WTC11 (cell line): ENCODE measurements around the gene ALOX12. TPM values are rescaled to one million over a fixed set of nuclear protein-coding genes. Genes with fewer than 3 reads are reported as not detected.
A peak's percentile ranks its signal among the peaks of the same experiment; 100 is the strongest.

ENCODE experiments used
- CREB1 ChIP-seq: sonication (generic); formaldehyde crosslinking; IDR thresholded peaks from 2 replicates; pipeline ENCODE4 v1.8.0; 2023; ENCODE audit warnings: mild to moderate bottlenecking, missing genetic modification reagents
- CREM ChIP-seq: sonication (generic); formaldehyde crosslinking; IDR thresholded peaks from 2 replicates; pipeline ENCODE4 v1.8.1; 2022; ENCODE audit warnings: mild to moderate bottlenecking, missing genetic modification reagents, moderate library complexity
- ELF4 ChIP-seq: sonication (generic); formaldehyde crosslinking; IDR thresholded peaks from 2 replicates; pipeline ENCODE4 v1.8.1; 2022; ENCODE audit warnings: low read depth, mild to moderate bottlenecking, moderate library complexity, missing genetic modification reagents
- ESRRA ChIP-seq: sonication (generic); formaldehyde crosslinking; IDR thresholded peaks from 2 replicates; pipeline ENCODE4 v1.8.1; 2022; ENCODE audit warnings: mild to moderate bottlenecking, missing genetic modification reagents, borderline replicate concordance
- ETV6 ChIP-seq: sonication (generic); formaldehyde crosslinking; IDR thresholded peaks from 2 replicates; pipeline ENCODE4 v1.8.1; 2022; ENCODE audit warnings: mild to moderate bottlenecking, missing genetic modification reagents
- FOXK1 ChIP-seq: sonication (generic); formaldehyde crosslinking; IDR thresholded peaks from 2 replicates; pipeline ENCODE4 v1.8.0; 2022; ENCODE audit warnings: mild to moderate bottlenecking, moderate library complexity, missing genetic modification reagents
- GRHL2 ChIP-seq: fragments of 250-450 bp; sonication (Bioruptor Pico); IDR thresholded peaks from 2 replicates; pipeline ENCODE4 v1.8.0; 2022; ENCODE audit warnings: mild to moderate bottlenecking, moderate library complexity; ENCODE audit not compliant: insufficient replicate concordance, severe bottlenecking
- MXD4 ChIP-seq: fragments of 250-450 bp; sonication (Bioruptor Pico); IDR thresholded peaks from 2 replicates; pipeline ENCODE4 v1.8.0; 2021; ENCODE audit warnings: mild to moderate bottlenecking, moderate library complexity, borderline replicate concordance
- NFE2L1 ChIP-seq: sonication (generic); formaldehyde crosslinking; IDR thresholded peaks from 2 replicates; pipeline ENCODE4 v1.8.1; 2023; ENCODE audit warnings: missing genetic modification reagents
- NR2C2 ChIP-seq: sonication (generic); formaldehyde crosslinking; IDR thresholded peaks from 2 replicates; pipeline ENCODE4 v1.8.0; 2022; ENCODE audit warnings: mild to moderate bottlenecking, missing genetic modification reagents
- RELA ChIP-seq: sonication (generic); formaldehyde crosslinking; IDR thresholded peaks from 2 replicates; pipeline ENCODE4 v1.8.1; 2022; ENCODE audit warnings: missing genetic modification reagents, mild to moderate bottlenecking, borderline replicate concordance
- SP1 ChIP-seq: sonication (generic); formaldehyde crosslinking; conservative IDR thresholded peaks from 2 replicates; pipeline ENCODE4 v1.8.1; 2022; ENCODE audit warnings: missing genetic modification reagents
- TCF7 ChIP-seq: sonication (generic); formaldehyde crosslinking; IDR thresholded peaks from 2 replicates; pipeline ENCODE4 v1.8.0; 2022; ENCODE audit warnings: mild to moderate bottlenecking, low read depth, missing genetic modification reagents, moderate library complexity
- ZNF121 ChIP-seq: sonication (generic); formaldehyde crosslinking; IDR thresholded peaks from 2 replicates; pipeline ENCODE4 v1.8.0; 2023; ENCODE audit warnings: missing genetic modification reagents
- ZNF263 ChIP-seq: sonication (generic); formaldehyde crosslinking; IDR thresholded peaks from 2 replicates; pipeline ENCODE4 v1.8.1; 2022; ENCODE audit warnings: low read depth, mild to moderate bottlenecking, moderate library complexity, missing genetic modification reagents
- ZNF416 ChIP-seq: fragments of 250-450 bp; sonication (Bioruptor Pico); IDR thresholded peaks from 2 replicates; pipeline ENCODE4 v1.9.0; 2021; ENCODE audit warnings: mild to moderate bottlenecking, inconsistent platforms
- total RNA-seq: library from RNA; stranded (reverse); gene quantifications from 3 replicates; pipeline ENCODE4 v1.2.3, GENCODE V29; 2021
- TF ChIP-seq, protein P1 (sequence below): fragments of 250-450 bp; sonication (Bioruptor Pico); IDR thresholded peaks from 2 replicates; pipeline ENCODE4 v1.9.0; 2021; ENCODE audit warnings: mild to moderate bottlenecking, borderline replicate concordance
- TF ChIP-seq, protein P2 (sequence below): sonication (generic); formaldehyde crosslinking; IDR thresholded peaks from 2 replicates; pipeline ENCODE4 v1.8.1; 2023; ENCODE audit warnings: mild to moderate bottlenecking, missing genetic modification reagents
- TF ChIP-seq, protein P3 (sequence below): sonication (generic); formaldehyde crosslinking; IDR thresholded peaks from 2 replicates; pipeline ENCODE4 v1.8.1; 2022; ENCODE audit warnings: mild to moderate bottlenecking, moderate library complexity, missing genetic modification reagents
- TF ChIP-seq, protein P4 (sequence below): sonication (generic); formaldehyde crosslinking; IDR thresholded peaks from 2 replicates; pipeline ENCODE4 v1.8.1; 2023; ENCODE audit warnings: mild to moderate bottlenecking, missing genetic modification reagents, moderate library complexity
- TF ChIP-seq, protein P5 (sequence below): sonication (generic); formaldehyde crosslinking; IDR thresholded peaks from 2 replicates; pipeline ENCODE4 v1.8.0; 2023; ENCODE audit warnings: mild to moderate bottlenecking, missing genetic modification reagents
- TF ChIP-seq, protein P6 (sequence below): sonication (generic); formaldehyde crosslinking; IDR thresholded peaks from 2 replicates; pipeline ENCODE4 v1.8.0; 2022; ENCODE audit warnings: mild to moderate bottlenecking, missing genetic modification reagents
- TF ChIP-seq, protein P7 (sequence below): sonication (generic); formaldehyde crosslinking; IDR thresholded peaks from 2 replicates; pipeline ENCODE4 v1.8.1; 2023; ENCODE audit warnings: mild to moderate bottlenecking, moderate library complexity, missing genetic modification reagents
- TF ChIP-seq, protein P8 (sequence below): fragments of 250-450 bp; sonication (Bioruptor Pico); IDR thresholded peaks from 2 replicates; pipeline ENCODE4 v1.9.0; 2021; ENCODE audit warnings: moderate library complexity, mild to moderate bottlenecking, inconsistent platforms, borderline replicate concordance

Gene ALOX12
- total RNA-seq, 1 experiment from 2014 or later: 1.9 TPM

DNA sequence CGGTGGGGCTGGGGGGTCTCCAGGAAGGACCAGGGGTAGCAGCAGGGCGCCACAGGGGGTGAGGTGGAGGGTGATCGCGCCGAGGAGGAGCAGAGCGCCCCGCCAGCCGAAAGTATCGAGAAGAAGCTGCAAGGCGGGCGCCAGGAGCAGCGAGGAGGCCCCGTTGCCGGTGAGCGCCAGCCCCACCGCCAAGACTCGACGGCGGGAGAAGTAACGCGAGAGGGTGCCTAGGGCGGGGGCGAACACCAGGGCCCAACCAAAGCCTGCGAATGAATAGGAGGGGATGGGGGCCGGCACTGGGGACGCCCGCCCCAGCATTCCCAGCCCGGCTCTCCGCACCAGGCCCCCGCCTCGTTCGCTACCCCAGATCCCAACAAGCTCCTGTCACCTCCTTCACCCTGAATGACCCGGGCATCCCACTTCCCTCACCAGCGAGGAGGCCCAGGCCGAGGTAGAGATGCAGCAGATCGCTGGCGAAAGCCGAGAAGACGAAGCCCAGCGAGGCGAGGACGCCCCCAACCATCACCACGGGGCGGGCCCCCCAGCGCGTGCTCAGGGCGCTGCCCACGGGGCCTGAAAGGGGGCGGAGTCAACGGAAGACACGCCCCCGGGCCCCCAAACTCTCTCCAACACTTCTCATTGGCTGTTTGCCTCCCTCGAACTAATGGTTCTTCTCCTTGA is 46.8 kb downstream of the ALOX12 start (continued):
- TF ChIP-seq, protein P1, sequence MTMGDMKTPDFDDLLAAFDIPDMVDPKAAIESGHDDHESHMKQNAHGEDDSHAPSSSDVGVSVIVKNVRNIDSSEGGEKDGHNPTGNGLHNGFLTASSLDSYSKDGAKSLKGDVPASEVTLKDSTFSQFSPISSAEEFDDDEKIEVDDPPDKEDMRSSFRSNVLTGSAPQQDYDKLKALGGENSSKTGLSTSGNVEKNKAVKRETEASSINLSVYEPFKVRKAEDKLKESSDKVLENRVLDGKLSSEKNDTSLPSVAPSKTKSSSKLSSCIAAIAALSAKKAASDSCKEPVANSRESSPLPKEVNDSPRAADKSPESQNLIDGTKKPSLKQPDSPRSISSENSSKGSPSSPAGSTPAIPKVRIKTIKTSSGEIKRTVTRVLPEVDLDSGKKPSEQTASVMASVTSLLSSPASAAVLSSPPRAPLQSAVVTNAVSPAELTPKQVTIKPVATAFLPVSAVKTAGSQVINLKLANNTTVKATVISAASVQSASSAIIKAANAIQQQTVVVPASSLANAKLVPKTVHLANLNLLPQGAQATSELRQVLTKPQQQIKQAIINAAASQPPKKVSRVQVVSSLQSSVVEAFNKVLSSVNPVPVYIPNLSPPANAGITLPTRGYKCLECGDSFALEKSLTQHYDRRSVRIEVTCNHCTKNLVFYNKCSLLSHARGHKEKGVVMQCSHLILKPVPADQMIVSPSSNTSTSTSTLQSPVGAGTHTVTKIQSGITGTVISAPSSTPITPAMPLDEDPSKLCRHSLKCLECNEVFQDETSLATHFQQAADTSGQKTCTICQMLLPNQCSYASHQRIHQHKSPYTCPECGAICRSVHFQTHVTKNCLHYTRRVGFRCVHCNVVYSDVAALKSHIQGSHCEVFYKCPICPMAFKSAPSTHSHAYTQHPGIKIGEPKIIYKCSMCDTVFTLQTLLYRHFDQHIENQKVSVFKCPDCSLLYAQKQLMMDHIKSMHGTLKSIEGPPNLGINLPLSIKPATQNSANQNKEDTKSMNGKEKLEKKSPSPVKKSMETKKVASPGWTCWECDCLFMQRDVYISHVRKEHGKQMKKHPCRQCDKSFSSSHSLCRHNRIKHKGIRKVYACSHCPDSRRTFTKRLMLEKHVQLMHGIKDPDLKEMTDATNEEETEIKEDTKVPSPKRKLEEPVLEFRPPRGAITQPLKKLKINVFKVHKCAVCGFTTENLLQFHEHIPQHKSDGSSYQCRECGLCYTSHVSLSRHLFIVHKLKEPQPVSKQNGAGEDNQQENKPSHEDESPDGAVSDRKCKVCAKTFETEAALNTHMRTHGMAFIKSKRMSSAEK (CRISPR knock-in tag): no peak
- no peak for TF ChIP-seq FOXK1
- no peak for TF ChIP-seq ZNF121 (CRISPR knock-in tag)
- TF ChIP-seq, protein P2, sequence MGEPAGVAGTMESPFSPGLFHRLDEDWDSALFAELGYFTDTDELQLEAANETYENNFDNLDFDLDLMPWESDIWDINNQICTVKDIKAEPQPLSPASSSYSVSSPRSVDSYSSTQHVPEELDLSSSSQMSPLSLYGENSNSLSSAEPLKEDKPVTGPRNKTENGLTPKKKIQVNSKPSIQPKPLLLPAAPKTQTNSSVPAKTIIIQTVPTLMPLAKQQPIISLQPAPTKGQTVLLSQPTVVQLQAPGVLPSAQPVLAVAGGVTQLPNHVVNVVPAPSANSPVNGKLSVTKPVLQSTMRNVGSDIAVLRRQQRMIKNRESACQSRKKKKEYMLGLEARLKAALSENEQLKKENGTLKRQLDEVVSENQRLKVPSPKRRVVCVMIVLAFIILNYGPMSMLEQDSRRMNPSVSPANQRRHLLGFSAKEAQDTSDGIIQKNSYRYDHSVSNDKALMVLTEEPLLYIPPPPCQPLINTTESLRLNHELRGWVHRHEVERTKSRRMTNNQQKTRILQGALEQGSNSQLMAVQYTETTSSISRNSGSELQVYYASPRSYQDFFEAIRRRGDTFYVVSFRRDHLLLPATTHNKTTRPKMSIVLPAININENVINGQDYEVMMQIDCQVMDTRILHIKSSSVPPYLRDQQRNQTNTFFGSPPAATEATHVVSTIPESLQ (CRISPR knock-in tag): no peak
- no peak for TF ChIP-seq ELF4 (CRISPR knock-in tag)
- TF ChIP-seq ETV6 (CRISPR knock-in tag): no peak
- no peak for TF ChIP-seq GRHL2 (CRISPR knock-in tag)
- TF ChIP-seq, protein P3, sequence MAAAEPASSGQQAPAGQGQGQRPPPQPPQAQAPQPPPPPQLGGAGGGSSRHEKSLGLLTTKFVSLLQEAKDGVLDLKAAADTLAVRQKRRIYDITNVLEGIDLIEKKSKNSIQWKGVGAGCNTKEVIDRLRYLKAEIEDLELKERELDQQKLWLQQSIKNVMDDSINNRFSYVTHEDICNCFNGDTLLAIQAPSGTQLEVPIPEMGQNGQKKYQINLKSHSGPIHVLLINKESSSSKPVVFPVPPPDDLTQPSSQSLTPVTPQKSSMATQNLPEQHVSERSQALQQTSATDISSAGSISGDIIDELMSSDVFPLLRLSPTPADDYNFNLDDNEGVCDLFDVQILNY (CRISPR knock-in tag): no peak
- TF ChIP-seq, protein P4, sequence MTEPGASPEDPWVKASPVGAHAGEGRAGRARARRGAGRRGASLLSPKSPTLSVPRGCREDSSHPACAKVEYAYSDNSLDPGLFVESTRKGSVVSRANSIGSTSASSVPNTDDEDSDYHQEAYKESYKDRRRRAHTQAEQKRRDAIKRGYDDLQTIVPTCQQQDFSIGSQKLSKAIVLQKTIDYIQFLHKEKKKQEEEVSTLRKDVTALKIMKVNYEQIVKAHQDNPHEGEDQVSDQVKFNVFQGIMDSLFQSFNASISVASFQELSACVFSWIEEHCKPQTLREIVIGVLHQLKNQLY (CRISPR knock-in tag): no peak
- TF ChIP-seq, protein P5, sequence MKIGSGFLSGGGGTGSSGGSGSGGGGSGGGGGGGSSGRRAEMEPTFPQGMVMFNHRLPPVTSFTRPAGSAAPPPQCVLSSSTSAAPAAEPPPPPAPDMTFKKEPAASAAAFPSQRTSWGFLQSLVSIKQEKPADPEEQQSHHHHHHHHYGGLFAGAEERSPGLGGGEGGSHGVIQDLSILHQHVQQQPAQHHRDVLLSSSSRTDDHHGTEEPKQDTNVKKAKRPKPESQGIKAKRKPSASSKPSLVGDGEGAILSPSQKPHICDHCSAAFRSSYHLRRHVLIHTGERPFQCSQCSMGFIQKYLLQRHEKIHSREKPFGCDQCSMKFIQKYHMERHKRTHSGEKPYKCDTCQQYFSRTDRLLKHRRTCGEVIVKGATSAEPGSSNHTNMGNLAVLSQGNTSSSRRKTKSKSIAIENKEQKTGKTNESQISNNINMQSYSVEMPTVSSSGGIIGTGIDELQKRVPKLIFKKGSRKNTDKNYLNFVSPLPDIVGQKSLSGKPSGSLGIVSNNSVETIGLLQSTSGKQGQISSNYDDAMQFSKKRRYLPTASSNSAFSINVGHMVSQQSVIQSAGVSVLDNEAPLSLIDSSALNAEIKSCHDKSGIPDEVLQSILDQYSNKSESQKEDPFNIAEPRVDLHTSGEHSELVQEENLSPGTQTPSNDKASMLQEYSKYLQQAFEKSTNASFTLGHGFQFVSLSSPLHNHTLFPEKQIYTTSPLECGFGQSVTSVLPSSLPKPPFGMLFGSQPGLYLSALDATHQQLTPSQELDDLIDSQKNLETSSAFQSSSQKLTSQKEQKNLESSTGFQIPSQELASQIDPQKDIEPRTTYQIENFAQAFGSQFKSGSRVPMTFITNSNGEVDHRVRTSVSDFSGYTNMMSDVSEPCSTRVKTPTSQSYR: 0 out of 2 replicates have a peak, but pooled peaks have one; percentile 23
- TF ChIP-seq ZNF263 (CRISPR knock-in tag): no peak
- TF ChIP-seq TCF7 (CRISPR knock-in tag): no peak
- no peak for TF ChIP-seq RELA
- no peak for TF ChIP-seq NFE2L1 (CRISPR knock-in tag)
- TF ChIP-seq CREM: no peak
- TF ChIP-seq, protein P6, sequence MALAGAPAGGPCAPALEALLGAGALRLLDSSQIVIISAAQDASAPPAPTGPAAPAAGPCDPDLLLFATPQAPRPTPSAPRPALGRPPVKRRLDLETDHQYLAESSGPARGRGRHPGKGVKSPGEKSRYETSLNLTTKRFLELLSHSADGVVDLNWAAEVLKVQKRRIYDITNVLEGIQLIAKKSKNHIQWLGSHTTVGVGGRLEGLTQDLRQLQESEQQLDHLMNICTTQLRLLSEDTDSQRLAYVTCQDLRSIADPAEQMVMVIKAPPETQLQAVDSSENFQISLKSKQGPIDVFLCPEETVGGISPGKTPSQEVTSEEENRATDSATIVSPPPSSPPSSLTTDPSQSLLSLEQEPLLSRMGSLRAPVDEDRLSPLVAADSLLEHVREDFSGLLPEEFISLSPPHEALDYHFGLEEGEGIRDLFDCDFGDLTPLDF (CRISPR knock-in tag): no peak
- TF ChIP-seq, protein P7, sequence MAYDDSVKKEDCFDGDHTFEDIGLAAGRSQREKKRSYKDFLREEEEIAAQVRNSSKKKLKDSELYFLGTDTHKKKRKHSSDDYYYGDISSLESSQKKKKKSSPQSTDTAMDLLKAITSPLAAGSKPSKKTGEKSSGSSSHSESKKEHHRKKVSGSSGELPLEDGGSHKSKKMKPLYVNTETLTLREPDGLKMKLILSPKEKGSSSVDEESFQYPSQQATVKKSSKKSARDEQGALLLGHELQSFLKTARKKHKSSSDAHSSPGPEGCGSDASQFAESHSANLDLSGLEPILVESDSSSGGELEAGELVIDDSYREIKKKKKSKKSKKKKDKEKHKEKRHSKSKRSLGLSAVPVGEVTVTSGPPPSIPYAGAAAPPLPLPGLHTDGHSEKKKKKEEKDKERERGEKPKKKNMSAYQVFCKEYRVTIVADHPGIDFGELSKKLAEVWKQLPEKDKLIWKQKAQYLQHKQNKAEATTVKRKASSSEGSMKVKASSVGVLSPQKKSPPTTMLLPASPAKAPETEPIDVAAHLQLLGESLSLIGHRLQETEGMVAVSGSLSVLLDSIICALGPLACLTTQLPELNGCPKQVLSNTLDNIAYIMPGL (CRISPR knock-in tag): no peak
- TF ChIP-seq CREB1: peak; percentile 66; the same call in 1 of the 2 replicates
- peak; percentile 77 for TF ChIP-seq SP1
- no peak for TF ChIP-seq MXD4 (CRISPR knock-in tag)
- TF ChIP-seq, protein P8, sequence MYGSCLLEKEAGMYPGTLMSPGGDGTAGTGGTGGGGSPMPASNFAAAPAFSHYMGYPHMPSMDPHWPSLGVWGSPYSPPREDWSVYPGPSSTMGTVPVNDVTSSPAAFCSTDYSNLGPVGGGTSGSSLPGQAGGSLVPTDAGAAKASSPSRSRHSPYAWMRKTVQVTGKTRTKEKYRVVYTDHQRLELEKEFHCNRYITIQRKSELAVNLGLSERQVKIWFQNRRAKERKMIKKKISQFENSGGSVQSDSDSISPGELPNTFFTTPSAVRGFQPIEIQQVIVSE (CRISPR knock-in tag): no peak
- no peak for TF ChIP-seq ZNF416 (CRISPR knock-in tag)
- no peak for TF ChIP-seq ESRRA (CRISPR knock-in tag)
- TF ChIP-seq NR2C2 (CRISPR knock-in tag): no peak
